HG03097 (cell line): Measurements from ENCODE around the gene TSPAN33.

Source experiments
- ATAC-seq: cut with Tn5 transposase; IDR thresholded peaks from one replicate; pipeline ENCODE4 v1.9.1; 2021; ENCODE audit not compliant: unreplicated experiment, low FRiP score

The TSPAN33 gene

GRCh38 chr7:129134356-129134987 lies 10.0 kb upstream of the TSPAN33 start:
- ATAC-seq = no peak

- no peak for ATAC-seq
Measured at GRCh38 chr7:129136887-129137642, 7.4 kb upstream of the TSPAN33 start.

DNA sequence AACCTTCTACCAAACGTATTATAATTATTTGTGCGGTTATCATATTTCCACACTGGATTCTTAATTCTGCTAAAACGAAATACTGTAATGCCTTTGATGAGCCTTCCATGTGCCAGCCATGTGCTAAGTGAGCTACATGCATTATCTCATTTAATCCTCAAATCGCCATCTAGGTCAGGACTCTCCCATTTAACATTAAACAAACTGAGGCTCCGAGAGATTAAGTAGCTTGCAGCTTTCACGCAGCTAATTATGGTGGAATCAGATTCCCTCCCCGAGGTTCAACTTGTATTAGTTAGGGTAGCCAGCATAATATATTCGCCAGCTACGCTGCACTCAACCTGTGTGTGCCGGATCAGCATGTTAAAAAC lies 798 bp upstream of the TSPAN33 start:
- ATAC-seq = no peak

DNA sequence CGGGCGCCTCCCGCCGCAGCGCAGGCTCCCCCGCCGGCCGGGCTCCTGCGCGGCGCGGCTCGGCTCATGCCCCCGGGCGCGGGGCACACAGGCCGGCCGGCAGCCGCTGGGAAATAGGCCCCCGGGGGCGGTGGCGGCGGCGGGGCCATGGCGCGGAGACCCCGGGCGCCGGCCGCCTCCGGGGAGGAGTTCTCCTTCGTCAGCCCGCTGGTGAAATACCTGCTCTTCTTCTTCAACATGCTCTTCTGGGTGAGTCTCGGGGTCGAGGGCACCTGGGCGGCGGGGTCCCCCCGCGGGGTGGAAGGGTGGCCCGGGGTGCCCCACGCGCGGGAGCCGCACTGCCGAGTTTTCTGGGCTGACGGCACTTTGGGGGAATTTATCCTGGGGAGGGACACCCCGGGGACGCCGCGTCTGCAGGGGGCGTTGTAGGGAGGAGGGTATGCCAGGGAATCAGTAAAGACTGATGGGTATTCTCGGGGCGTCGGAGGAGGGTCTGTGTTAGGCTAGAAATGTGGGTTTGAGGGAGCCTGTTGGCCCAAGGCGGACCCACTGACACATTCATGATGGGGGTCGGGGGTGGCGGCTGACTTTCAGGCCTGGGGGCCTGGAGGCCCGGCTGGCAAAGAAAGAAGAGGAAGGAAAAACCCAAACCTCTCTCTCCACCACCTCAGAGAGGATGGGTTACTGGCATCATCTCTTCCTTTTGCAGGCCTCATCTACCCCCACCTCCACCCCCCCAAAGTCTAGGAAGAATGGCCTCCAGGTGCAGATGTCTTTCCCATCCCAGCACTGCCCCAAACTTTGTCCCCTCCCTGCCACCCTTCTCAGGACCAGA lies 544 bp downstream of the TSPAN33 start:
- ATAC-seq = no peak

DNA sequence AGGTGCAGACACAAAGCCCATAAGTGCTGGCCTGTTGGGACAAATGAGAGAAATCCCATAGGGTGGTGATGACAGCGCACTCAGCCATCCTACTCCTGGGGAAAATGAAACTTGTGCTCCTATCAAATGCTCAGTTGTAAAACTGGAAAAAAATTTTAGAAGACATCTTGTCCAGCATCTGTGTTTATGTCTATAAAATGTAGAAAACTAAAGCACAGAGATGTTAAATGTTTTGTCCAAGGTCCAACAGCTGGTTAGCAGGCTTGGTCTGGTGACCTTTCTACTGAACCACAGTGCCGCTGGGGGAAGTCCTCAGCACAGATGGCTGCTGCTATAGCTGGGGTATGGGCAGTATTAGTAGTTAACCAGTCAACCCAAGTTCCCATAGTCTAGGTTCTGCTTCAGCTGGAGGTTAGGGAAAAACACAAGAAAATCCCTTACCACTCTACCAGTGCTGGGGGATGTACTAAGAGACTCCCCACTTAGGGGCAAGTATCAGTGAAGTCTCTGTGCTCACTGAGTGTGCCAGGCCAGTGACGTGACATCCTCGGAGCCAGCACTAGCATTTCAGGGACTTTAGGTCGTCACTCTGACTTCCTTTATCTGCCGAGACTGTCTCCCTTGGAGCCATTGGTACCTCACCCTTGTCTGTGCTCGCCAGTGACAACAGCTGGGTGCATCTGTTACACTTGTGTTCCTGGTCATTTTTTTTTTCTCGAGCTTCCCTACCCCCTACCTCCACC lies 1.9 kb downstream of the TSPAN33 start:
- ATAC-seq = peak; percentile 57

GRCh38 chr7:129147731-129148130 lies 3.2 kb downstream of the TSPAN33 start:
- ATAC-seq = no peak

DNA sequence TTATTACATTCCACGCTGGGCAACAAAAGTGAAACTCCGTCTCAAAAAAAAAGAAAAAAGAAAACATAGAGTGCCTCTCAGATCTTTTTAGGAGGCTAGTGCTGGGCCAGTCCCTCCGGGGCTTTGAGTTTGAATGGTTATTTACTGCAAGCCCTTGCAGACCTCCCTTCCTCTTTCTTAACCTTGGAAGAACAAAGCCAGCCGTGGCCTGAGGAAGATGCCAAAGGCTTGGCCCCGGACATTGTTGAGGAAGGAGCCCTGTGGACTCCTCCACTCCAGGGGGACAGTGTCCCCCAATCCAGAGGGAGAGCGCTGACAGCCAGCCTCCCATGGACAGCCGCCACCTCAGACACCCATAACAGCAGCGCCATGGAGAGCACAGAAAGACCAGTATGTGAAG lies 5.0 kb downstream of the TSPAN33 start:
- ATAC-seq = no peak

- no peak for ATAC-seq
Measured at GRCh38 chr7:129150199-129150996, 5.9 kb downstream of the TSPAN33 start.

DNA sequence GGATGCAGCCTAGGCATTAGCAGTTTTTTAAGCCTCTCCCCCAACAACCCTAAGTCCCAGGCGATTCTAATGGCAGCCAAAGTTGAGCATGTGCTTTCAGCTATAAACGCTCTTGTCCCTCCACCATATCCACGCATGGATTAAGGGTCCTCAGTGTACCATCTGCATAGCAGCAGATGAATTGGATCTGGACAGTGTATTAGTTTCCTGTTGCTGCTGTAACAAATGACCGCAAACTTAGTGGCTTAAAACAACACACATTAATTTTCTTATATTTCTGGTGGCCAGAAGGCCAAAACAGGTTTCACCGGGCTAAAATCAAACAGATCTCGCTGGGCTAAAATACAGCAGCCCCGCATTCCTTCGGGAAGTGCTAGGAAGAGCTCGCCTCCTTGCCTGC lies 13.1 kb downstream of the TSPAN33 start:
- no peak for ATAC-seq

DNA sequence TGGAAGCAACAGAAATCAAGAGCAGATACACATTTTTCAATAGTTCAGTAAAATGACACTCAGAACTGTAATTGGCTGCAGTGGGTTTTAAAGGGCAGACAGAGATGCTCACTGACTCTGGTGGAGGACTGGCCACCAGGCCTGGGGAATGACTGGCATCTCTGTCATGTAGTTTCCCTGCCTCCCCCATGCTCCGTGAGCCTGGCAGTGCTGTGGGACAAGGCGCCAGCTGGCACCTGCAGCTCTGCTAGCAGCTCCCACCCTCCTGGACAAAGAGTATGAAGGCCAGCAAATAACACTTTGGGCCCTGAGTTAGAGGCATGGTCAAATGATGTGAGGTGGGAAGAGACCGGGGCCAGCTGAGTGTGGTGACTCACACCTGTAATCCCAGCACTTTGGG lies 15.0 kb downstream of the TSPAN33 start:
- no peak for ATAC-seq

DNA sequence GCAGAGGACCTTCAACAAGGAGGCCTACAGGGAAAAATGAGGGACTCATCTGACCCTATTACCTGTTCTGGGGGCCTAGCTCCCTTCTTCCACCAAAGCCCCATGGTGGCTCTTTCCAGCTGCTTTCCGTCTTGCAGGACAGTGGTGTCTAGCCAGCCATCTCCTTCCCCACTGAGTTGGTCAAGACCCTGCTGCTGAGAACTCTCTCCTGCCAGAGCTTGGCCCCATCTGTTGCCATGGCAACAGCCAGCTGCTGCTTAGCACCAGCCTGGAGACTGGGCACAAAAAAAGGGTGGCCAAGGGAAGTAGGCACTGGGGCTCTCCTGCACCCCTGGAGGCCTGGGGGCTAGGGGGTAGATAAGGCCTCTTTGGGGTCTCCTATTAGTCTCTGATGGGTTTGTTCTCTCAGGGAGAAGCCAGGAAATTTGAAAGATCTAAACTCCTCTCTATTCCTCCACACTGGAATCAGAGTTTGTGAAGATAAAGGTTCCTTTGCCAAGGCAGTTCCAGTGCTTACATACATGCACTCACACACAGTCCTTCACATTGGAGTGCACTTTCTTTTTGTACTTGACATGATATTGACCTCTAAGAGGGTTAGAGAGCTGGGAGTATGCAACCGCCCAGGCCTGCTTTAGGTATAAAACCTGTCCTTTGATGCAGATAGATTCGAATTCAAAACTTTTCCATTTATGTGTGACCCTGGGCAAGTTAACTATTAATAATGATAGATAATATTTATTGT lies 15.8 kb downstream of the TSPAN33 start:
- no peak for ATAC-seq

DNA sequence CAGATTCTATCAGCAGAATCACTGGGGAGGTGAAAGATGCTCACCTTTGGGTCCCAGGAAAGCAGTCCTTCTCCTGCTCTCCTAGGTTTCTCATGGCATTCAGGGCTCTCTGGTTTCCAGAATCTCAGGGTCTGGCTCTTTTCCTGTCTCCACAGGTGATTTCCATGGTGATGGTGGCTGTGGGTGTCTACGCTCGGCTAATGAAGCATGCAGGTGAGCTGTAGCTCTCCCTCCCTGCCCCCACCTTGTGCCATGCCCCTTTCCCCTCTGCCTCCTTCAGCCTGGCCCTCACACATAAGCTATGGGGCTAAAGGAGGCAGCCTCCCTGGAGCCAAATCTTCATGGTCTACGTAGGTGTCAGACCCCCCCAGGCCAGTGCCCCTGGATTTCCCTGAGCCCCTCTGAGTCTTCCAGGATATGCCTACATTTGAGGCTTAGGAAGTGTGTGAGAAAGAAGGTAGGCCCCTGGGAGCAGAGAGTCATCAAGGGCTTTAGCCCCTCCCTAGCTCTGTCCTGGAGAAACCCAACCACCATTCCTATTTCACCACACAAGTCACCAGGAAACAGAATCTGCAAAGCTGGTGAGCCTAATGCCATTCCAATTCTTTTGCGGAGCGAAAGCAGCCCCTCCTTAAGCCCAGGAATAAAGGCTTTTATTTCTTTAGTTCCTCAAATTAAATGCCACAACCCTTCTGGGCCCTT lies 17.2 kb downstream of the TSPAN33 start:
- ATAC-seq = no peak

- no peak for ATAC-seq
Measured at GRCh38 chr7:129162732-129163131, 18.2 kb downstream of the TSPAN33 start.

GRCh38 chr7:129163875-129164544 lies 19.5 kb downstream of the TSPAN33 start:
- ATAC-seq = no peak

DNA sequence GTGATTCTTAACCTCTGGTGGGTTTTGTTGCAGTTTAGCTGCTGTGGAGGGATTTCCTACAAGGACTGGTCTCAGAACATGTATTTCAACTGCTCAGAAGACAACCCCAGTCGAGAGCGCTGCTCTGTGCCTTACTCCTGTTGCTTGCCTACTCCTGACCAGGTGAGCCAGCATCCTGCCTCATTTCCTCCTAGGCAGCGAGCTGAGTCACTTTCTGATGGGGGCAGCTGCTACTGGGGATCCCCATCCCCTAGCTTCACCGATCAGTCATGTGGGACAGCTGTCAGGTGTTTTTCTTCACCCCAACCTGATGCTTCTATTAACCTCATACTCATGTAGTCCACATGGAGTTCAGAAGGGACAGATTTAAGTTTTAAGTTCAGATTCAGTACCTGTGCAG lies 22.2 kb downstream of the TSPAN33 start:
- ATAC-seq = peak; percentile 49

GRCh38 chr7:129167817-129168216 lies 23.3 kb downstream of the TSPAN33 start:
- ATAC-seq = no peak

DNA sequence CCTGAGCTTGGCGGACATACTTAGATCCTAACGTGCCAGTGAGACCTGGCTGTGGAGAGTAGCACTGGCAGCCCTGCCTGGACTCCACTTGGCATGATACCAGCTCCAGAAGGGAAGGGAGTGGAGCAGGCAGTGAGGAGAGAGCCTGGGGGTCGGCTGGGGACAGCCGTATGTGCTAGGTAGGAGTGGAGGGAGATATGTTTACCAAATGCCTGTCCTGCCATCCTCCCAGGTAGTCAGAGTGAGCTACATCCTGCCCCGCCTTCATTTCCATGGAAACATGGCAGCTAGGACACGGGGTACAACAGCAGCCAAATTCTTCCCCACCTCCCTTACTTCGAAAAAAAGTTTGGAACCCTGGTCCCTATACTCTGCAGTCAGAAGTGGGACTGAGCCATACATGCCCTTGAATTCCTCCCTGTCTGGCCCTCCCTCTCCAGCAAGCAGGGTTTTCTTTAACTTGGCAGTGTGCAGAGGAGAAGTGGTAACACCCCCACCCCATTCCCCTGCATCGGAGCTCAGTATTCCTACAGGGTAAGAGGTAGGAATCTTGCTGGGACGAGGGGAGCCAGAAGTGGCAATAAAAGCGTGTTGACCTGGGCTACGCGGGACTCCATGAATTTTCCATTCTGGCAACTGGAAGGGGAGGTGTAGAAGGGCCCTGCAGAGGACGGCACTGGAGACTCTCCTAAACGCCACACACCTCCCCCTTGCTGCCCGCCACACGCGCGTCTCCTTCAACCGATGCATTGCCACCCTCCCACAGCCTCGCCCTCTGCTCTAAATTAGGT lies 23.9 kb downstream of the TSPAN33 start:
- no peak for ATAC-seq
